Erythroblast (primary cell): Measurements from ENCODE around the gene MAPRE3.

Source experiments
- GATA1 ChIP-seq: IDR thresholded peaks from 2 replicates; pipeline ENCODE4 v1.6.1; 2011; ENCODE audit warnings: low read depth, mild to moderate bottlenecking, control low read depth, low read length, moderate library complexity
- POLR2A ChIP-seq: IDR thresholded peaks from 2 replicates; pipeline ENCODE4 v1.6.1; 2011; ENCODE audit warnings: mild to moderate bottlenecking, low read length

GRCh38 chr2:27007416-27008374 lies 37.3 kb downstream of the MAPRE3 start:
- no peak for TF ChIP-seq POLR2A
- no peak for TF ChIP-seq GATA1
